Stimulated activated CD8-positive, alpha-beta memory T cell treated with anti-CD3 and anti-CD28 coated beads, Interleukin-12 subunit alpha, Interleukin-12 subunit beta, amount 100 ng/mL, for 24 hours (primary cell): ENCODE data around the gene TACO1.

ENCODE experiments used
- DNase-seq: peaks from one replicate; pipeline ENCODE4 v3.0.0-alpha.2; 2020; ENCODE audit errors: extremely low read depth

Gene TACO1

DNA sequence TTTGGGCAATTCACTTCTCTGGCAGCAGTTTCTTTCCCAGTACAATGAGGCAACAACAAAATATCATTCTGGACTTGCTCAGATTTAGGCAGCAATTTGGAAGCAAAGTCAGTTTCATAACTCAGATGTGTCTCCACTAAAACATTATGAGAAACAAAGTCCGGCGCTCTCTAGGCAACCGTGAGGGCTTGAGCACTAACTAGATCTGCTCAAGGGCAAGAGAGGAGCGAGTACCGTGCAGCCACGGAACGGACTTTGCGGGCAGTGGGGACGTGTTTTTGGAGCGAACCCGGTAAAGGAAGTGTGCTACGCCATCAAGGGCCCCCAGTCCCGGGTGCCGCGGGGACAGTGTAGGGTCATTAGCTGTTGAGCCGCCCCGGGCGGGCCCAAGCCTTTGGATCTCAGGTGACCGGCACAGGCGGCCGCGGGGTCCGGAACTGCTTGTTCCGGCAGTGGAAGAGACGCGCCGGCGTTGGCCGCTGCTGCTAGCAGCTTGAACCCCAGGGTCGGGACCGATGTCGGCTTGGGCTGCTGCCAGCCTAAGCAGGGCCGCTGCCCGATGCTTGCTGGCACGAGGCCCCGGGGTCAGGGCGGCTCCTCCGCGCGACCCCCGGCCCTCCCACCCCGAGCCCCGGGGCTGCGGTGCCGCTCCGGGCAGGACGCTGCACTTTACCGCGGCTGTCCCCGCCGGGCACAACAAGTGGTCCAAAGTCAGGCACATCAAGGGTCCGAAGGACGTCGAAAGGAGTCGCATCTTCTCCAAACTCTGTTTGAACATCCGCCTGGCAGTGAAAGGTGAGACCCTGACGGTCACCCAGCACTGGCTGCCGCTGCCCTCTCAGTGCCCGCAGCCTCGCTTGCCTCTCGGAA is at the start of gene TACO1:
TACO1 (plus strand) TSS at position 327 of the 870 bp plus-strand sequence; CDS start at position 516, 189 bp downstream.
- DNase-seq = peak; percentile 49

- no peak for DNase-seq
These were observed 48.5 kb upstream of the TACO1 start for GRCh38 chr17:63552211-63552610.

GRCh38 chr17:63555500-63556156 is 45.1 kb upstream of the TACO1 start:
- no peak for DNase-seq

- DNase-seq = no peak
These were observed 43.3 kb upstream of the TACO1 start for GRCh38 chr17:63557416-63557815.

- DNase-seq = no peak
These were observed 42.3 kb upstream of the TACO1 start for GRCh38 chr17:63558441-63558840.

- no peak for DNase-seq
These were observed 38.9 kb upstream of the TACO1 start for GRCh38 chr17:63561819-63562218.

DNA sequence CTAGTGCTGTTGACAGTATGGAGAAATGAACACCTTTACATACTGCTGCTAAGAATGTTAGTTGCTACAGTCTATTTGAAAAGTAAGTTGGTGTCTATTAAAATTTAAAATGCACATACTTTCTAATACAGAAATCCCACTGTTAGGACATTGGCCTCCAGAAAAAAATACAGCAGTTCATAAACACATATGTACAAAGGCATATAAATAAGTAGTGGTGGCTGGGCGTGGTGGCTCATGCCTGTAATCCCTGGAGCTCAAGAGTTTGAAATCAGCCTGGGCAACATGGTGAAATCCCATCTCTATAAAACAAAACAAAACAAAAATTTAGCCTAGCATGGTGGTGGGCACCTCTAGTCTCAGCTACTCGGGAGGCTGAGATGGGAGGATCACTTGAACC is 37.4 kb upstream of the TACO1 start:
- DNase-seq = no peak

DNA sequence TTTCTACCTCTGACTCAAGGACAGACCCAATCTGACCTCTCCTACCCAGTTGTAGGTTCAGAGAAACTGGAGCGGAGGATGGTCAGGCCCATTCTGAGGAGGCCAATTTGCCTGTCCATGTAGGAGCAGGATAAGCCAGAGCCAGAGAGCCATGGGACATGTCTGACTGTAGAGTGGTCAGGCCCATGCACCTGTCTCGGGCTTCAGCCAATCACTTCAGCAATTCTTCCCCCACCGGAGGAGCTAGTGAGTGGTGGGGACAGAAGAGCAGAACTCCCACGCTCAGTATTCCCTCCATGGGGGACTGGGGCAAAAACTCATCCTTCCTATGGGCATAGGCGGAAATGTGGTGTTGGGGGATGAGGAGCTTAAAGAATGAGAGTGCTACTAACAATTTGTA is 36.1 kb upstream of the TACO1 start:
- DNase-seq = no peak

DNA sequence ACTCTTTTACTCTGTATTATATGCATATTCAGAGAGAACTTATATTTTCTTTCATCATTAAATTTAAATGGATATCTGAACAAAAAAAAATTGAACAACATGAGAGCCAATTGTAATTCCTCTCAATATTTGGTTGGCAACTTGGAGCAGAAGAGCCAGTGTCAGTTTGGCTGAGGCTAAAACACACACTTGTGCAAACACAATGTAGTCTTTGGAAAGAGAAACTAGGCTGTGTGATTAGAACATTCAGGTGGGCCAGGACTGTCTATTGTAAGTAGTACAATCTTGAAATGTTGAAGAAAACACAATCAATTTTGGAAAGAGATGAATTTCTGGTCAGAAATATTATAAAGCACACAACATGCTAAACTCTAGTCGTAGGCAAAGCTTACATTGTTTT is 33.5 kb upstream of the TACO1 start:
- DNase-seq = no peak

GRCh38 chr17:63568563-63568962 is 32.1 kb upstream of the TACO1 start:
- DNase-seq = no peak

GRCh38 chr17:63571632-63572310 is 28.9 kb upstream of the TACO1 start:
- DNase-seq = no peak

DNA sequence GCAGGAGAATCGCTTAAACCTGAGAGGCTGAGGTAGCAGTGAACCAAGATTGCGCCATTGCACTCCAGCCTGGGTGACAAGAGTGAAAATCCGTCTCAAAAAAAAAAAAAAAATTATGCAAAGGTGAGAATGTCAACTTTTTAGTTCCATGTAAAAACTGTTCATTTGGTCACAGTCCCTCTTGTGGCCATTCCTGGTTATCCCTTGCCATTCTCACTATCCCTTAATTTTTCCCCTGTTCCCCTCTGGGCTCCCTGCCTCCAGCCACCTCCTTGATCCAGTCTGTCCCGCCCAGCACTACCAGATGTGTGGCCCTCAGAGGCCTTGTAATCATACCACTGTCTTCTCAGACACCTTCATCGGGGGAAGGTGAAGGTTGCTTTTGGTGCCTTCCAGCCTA is 27.1 kb upstream of the TACO1 start:
- DNase-seq = no peak

DNA sequence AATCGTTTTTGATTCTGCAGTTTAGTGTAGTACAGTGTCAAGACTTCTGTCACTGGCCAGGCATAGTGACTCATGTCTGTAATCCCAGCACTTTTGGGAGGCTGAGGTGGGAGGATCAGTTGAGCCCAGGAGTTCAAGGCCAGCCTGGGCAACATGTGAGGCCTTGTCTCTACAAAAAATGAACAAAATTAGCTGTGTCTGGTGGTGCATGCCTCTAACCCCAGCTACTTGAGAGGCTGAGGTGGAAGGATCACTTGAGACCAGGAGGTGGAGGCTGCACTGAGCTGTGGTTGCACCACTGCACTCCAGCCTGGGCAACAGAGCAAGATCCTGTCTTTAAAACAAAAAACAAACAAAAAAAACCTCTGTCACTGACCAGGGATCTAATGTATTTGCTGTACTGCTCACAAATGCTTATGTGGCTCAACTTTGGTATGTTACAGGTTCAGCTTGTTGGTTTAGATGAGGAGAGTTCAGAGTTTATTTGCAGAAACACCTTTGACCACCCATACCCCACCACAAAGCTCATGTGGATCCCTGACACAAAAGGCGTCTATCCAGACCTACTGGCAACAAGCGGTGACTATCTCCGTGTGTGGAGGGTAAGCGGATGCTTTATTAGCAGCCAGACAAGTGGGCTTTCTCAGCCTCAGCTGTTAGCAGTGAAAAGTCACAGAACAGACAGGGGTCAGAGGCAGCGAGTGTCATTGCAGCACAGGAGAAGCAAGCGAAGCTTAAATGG is 22.5 kb upstream of the TACO1 start:
- DNase-seq = no peak

GRCh38 chr17:63578769-63579111 is 22.0 kb upstream of the TACO1 start:
- DNase-seq = no peak

- no peak for DNase-seq
These were observed 21.1 kb upstream of the TACO1 start for GRCh38 chr17:63579633-63580032.

DNA sequence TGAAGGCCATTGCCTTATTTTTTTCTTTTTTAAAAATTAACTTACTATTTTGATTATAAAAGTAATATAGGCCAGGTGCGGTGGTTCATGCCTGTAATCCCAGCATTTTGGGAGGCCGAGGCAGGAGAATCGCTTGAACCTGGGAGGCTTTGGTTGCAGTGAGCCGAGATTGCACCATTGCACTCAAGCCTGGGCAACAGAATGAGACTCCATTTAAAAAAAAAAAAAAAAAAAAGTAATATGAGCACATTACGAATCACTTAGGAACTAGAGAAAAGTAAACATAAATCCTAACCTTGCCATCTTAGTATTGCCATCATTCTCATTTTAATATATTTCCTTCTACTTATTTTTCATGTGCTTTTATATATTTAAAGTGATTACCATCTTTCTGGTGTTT is 12.9 kb upstream of the TACO1 start:
- DNase-seq = no peak

DNA sequence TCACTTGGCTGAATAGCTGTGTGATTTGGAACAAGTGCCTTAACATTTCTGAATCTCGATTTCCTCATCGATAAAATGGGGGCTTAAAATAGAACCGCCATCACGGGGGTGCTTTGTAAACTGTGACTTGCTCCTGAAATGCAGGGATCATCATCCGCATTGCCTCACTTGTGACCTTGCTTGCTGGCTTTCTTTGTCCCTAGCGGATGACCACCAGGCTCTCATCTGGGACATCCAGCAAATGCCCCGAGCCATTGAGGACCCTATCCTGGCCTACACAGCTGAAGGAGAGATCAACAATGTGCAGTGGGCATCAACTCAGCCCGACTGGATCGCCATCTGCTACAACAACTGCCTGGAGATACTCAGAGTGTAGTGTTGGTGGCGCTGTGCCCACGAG is 11.9 kb upstream of the TACO1 start:
- DNase-seq = no peak

GRCh38 chr17:63589646-63590045 is 11.0 kb upstream of the TACO1 start:
- no peak for DNase-seq

- DNase-seq = no peak
These were observed 7.9 kb upstream of the TACO1 start for GRCh38 chr17:63592797-63593196.

DNA sequence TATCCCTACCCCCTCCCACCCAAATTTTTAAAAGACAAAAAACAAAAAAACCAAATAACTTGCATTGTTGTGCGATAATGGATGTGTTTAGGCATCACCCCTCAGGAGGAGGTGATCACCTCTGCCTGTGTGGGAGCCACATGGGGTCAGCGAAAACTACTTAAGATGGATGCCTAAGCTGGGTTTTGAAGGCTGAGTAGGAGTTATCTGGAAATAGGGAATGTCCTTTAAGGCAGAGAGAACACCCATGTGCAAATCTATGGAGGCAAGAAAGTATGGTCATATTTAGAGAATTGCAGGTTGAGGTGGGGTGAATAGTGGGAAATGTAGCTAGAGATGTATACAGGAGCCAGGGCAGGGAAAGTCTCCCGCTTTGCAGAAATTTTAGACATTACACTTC is 5.6 kb upstream of the TACO1 start:
- no peak for DNase-seq

GRCh38 chr17:63596856-63597586 is 3.7 kb upstream of the TACO1 start:
- DNase-seq = no peak
